AG04449 (cell line): Measurements from ENCODE around the gene P2RX2.

ENCODE experiments used
- CTCF ChIA-PET: fragments of 350-600 bp; formaldehyde crosslinking; extraction: SDS; loops from one replicate; lab custom pipeline; 2021; ENCODE audit warnings: antibody characterized with exemption; lab: Yijun Ruan, JAX
- POLR2A ChIA-PET: fragments of 400-600, 350-600 bp; formaldehyde crosslinking; extraction: SDS; loops from one replicate; lab custom pipeline; 2020; ENCODE audit warnings: antibody characterized with exemption, inconsistent platforms; lab: Yijun Ruan, JAX
- DNase-seq: peaks from one replicate; pipeline ENCODE4 v3.0.0-alpha.2; 2010; ENCODE audit warnings: low read depth, low spot score
- H3K4me3 ChIP-seq: 2 replicates; pipeline ENCODE4 v1.5.1; 2011; ENCODE audit warnings: low read depth, mild to moderate bottlenecking, control low read depth, low read length
- CTCF ChIP-seq: IDR thresholded peaks from one replicate; pipeline ENCODE4 v1.5.1; 2011; ENCODE audit warnings: mild to moderate bottlenecking, moderate library complexity, low read length, control low read depth, inconsistent platforms; ENCODE audit not compliant: insufficient read depth; ENCODE audit errors: missing control alignments

The P2RX2 gene

GRCh38 chr12:132630672-132631071, 12.1 kb downstream of the P2RX2 start:
- no peak for DNase-seq
- ChIA-PET POLR2A (no interaction called here), CTCF (interaction anchor here (1.7 to 5.5 kb wide), 3 partner anchors 9 to 16 kb away, joined by 7 to 45 read pairs (median 18); no protein-coding TSS in a partner anchor)
- H3K4me3 ChIP-seq = no peak overlapping the region
- TF ChIP-seq CTCF = no peak

- no peak for DNase-seq
- TF ChIP-seq CTCF = no peak
- no peak overlapping the region for H3K4me3 ChIP-seq
- ChIA-PET CTCF (interaction anchor here (0.9 to 5.5 kb wide), 3 partner anchors 8 to 217 kb away, joined by 5 to 45 read pairs (median 15); no protein-coding TSS in a partner anchor), POLR2A (no interaction called here)
Observed at GRCh38 chr12:132631666-132632065, 13.1 kb downstream of the P2RX2 start.

GRCh38 chr12:132632521-132633228, 14.1 kb downstream of the P2RX2 start:
- H3K4me3 ChIP-seq = no peak overlapping the region
- TF ChIP-seq CTCF = no peak
- CTCF ChIA-PET = interaction anchor here (0.6 to 5.5 kb wide), 7 partner anchors 7 to 23 kb away, joined by 3 to 45 read pairs (median 4); partner anchors contain the start of gene LRCOL1
- DNase-seq = no peak
- POLR2A ChIA-PET = no interaction called here

GRCh38 chr12:132633398-132633797, 14.8 kb downstream of the P2RX2 start:
- ChIA-PET CTCF (interaction anchor here (1.0 to 3.0 kb wide), 5 partner anchors 8 to 24 kb away, joined by 3 to 15 read pairs (median 3); no protein-coding TSS in a partner anchor), POLR2A (no interaction called here)
- H3K4me3 ChIP-seq = no peak overlapping the region
- DNase-seq = no peak
- no peak for TF ChIP-seq CTCF

GRCh38 chr12:132633901-132634300, 15.3 kb downstream of the P2RX2 start:
- no peak for DNase-seq
- no peak overlapping the region for H3K4me3 ChIP-seq
- POLR2A ChIA-PET = no interaction called here
- CTCF ChIA-PET = interaction anchor here (1.0 to 3.0 kb wide), 5 partner anchors 8 to 24 kb away, joined by 3 to 15 read pairs (median 3); no protein-coding TSS in a partner anchor
- TF ChIP-seq CTCF = no peak

- CTCF ChIA-PET = interaction anchor here (1.5 to 1.9 kb wide), 4 partner anchors 9 to 25 kb away, joined by 3 to 8 read pairs (median 4); no protein-coding TSS in a partner anchor
- TF ChIP-seq CTCF = no peak
- H3K4me3 ChIP-seq = no peak overlapping the region
- DNase-seq = no peak
- POLR2A ChIA-PET = no interaction called here
Observed at GRCh38 chr12:132634411-132634990, 15.9 kb downstream of the P2RX2 start.
